Endothelial cell of umbilical vein (primary cell): ENCODE measurements around the gene KRT6C. TPM values are rescaled to one million over a fixed set of nuclear protein-coding genes. Genes with fewer than 3 reads are reported as not detected.

Source experiments
- BruUV-seq: library from RNA; stranded (reverse); fragments of 400-500 nt; replicated peaks from 2 replicates; lab custom pipeline; 2021; lab: Mats Ljungman, UMichigan
- CTCF ChIA-PET: fragments of 300-600, 350-600 bp; sonication (Branson Sonifier 250); formaldehyde crosslinking; loops from one replicate; lab custom pipeline; 2021; ENCODE audit warnings: antibody characterized with exemption, inconsistent platforms; lab: Charles Lee
- POLR2A ChIA-PET: fragments of 300-600, 350-600 bp; sonication (Branson Sonifier 250); formaldehyde crosslinking; loops from one replicate; lab custom pipeline; 2021; ENCODE audit warnings: antibody characterized with exemption, inconsistent platforms; lab: Charles Lee
- DNase-seq: peaks from one replicate; pipeline ENCODE4 v3.0.0-alpha.2; 2011; ENCODE audit warnings: low read depth, low spot score
- FAIRE-seq: peaks from 2 replicates; lab custom pipeline; 2011; peaks lifted over from hg19 to GRCh38; lab: Jason Lieb, UNC
- H2AFZ ChIP-seq: 2 replicates; pipeline ENCODE4 v1.6.0; 2012; ENCODE audit warnings: low read depth, low read length, control low read depth, inconsistent platforms
- H3K27ac ChIP-seq: 2 replicates; pipeline ENCODE4 v1.5.1; 2011; ENCODE audit warnings: low read depth, mild to moderate bottlenecking, control low read depth, low read length, moderate library complexity; ENCODE audit not compliant: insufficient read depth
- H3K27me3 ChIP-seq, 2 experiments: 2 replicates each; pipeline versions ENCODE4 v1.6.0 to v1.6.1; 2011; ENCODE audit warnings: low read length in 2 of 2, mixed read lengths in 1 of 2; ENCODE audit not compliant: control insufficient read depth in 2 of 2, insufficient read depth in 2 of 2
- H3K36me3 ChIP-seq, 2 experiments: 2 replicates in 1 of 2; 3 replicates in 1 of 2; pipeline ENCODE4 v1.5.1; 2011; ENCODE audit warnings: low read length in 2 of 2, mild to moderate bottlenecking in 1 of 2, moderate library complexity in 1 of 2; ENCODE audit not compliant: control insufficient read depth in 2 of 2, insufficient read depth in 2 of 2; ENCODE audit errors: extremely low read depth in 1 of 2
- H3K4me1 ChIP-seq: 3 replicates; pipeline ENCODE4 v1.5.1; 2011; ENCODE audit warnings: mild to moderate bottlenecking, low read length; ENCODE audit not compliant: control insufficient read depth, insufficient read depth; ENCODE audit errors: extremely low read depth
- H3K4me2 ChIP-seq: 2 replicates; pipeline ENCODE4 v1.6.1; 2011; ENCODE audit warnings: low read length, control low read depth, mixed read lengths; ENCODE audit not compliant: insufficient read depth
- H3K4me3 ChIP-seq, 3 experiments: fragments of 200-600 bp in 1 of 3; sonication (generic), shearing (Covaris generic) in 1 of 3; replicated peaks in 1 of 3; 2 replicates each; pipeline ENCODE4 v1.5.1; 2011 to 2016; ENCODE audit warnings: control low read depth in 3 of 3, low read length in 3 of 3, mild to moderate bottlenecking in 2 of 3, inconsistent platforms in 1 of 3, low read depth in 1 of 3, moderate library complexity in 1 of 3; ENCODE audit not compliant: insufficient read depth in 1 of 3
- H3K79me2 ChIP-seq: 2 replicates; pipeline ENCODE4 v1.6.0; 2012; ENCODE audit warnings: low read length, inconsistent platforms; ENCODE audit not compliant: control insufficient read depth, insufficient read depth
- H3K9ac ChIP-seq: replicated peaks from 2 replicates; pipeline ENCODE3; 2011; ENCODE audit warnings: low read length, control low read depth; ENCODE audit not compliant: insufficient read depth; ENCODE audit errors: extremely low read depth
- H3K9me1 ChIP-seq: replicated peaks from 3 replicates; pipeline ENCODE4 v1.6.0; 2011; ENCODE audit warnings: mild to moderate bottlenecking, low read length; ENCODE audit not compliant: control insufficient read depth, insufficient read depth; ENCODE audit errors: extremely low read depth
- H3K9me3 ChIP-seq: replicated peaks from 2 replicates; pipeline ENCODE4 v1.5.1; 2012; ENCODE audit warnings: low read length, inconsistent platforms; ENCODE audit not compliant: control insufficient read depth, insufficient read depth
- H4K20me1 ChIP-seq: replicated peaks from 2 replicates; pipeline ENCODE3; 2011; ENCODE audit warnings: mild to moderate bottlenecking, low read length; ENCODE audit not compliant: control insufficient read depth, insufficient read depth; ENCODE audit errors: extremely low read depth
- CTCF ChIP-seq, 2 donors: IDR thresholded peaks; 1 replicate in 1 of 2; 2 replicates in 1 of 2; pipeline ENCODE4 v1.5.1; 2011; ENCODE audit warnings: low read length in 2 of 2, mild to moderate bottlenecking in 2 of 2, moderate library complexity in 2 of 2, control low read depth in 1 of 2, inconsistent platforms in 1 of 2, low read depth in 1 of 2; ENCODE audit not compliant: insufficient read depth in 1 of 2; ENCODE audit errors: extremely low read depth in 1 of 2
- EZH2 ChIP-seq: IDR thresholded peaks from 2 replicates; pipeline ENCODE4 v1.6.1; 2012; ENCODE audit warnings: borderline replicate concordance, low read depth, mild to moderate bottlenecking, moderate library complexity, low read length, inconsistent platforms; ENCODE audit not compliant: severe bottlenecking
- FOS ChIP-seq: IDR thresholded peaks from 2 replicates; pipeline ENCODE4 v1.6.1; 2011; ENCODE audit warnings: mild to moderate bottlenecking, low read length, moderate library complexity, borderline replicate concordance; ENCODE audit not compliant: insufficient read depth
- GATA2 ChIP-seq: IDR thresholded peaks from 2 replicates; pipeline ENCODE4 v1.7.0; 2011; ENCODE audit warnings: low read depth, mild to moderate bottlenecking, moderate library complexity, mixed read lengths, low read length; ENCODE audit not compliant: insufficient read length, insufficient read depth
- JUN ChIP-seq: IDR thresholded peaks from 2 replicates; pipeline ENCODE4 v1.6.1; 2011; ENCODE audit warnings: borderline replicate concordance, low read depth; ENCODE audit not compliant: insufficient read length, insufficient read depth
- MYC ChIP-seq: IDR thresholded peaks from one replicate; pipeline ENCODE4 v1.6.1; 2011; ENCODE audit warnings: mild to moderate bottlenecking, low read depth, low read length
- POLR2A ChIP-seq: IDR thresholded peaks from 2 replicates; pipeline ENCODE4 v1.6.1; 2012; ENCODE audit warnings: low read depth, mild to moderate bottlenecking, control low read depth, low read length
- POLR2AphosphoS5 ChIP-seq: IDR thresholded peaks from 2 replicates; pipeline ENCODE4 v1.6.1; 2012; ENCODE audit warnings: low read depth, mild to moderate bottlenecking, control low read depth, low read length, moderate library complexity; ENCODE audit not compliant: insufficient read depth
- dilution Hi-C: fragments of 300-500 bp; cut with MboI; formaldehyde crosslinking; loops from one replicate; pipeline ENCODE4 v1.15.0; 2019; ENCODE audit warnings: low sequenced_read_pairs; ENCODE audit not compliant: extremely low pct_ligation_motif_present
- intact Hi-C: fragments of 100-400 bp; cut with micrococcal nuclease; formaldehyde crosslinking; loops from one replicate; pipeline ENCODE4 v1.10.0; 2022
- polyA plus RNA-seq, 4 experiments: library from polyadenylated mRNA; depleted of rRNA in 3 of 4; stranded (reverse) in 3 of 4; unstranded in 1 of 4; fragments of >200 nt; gene quantifications; 2 replicates each; pipeline versions ENCODE4 v1.2.1 to v1.2.3, GENCODE V29; 2011 to 2012; ENCODE audit warnings: missing spikeins in 1 of 4
- total RNA-seq: library from RNA; stranded (reverse); gene quantifications from 2 replicates; pipeline ENCODE4 v1.2.3, GENCODE V29; 2021
- TF ChIP-seq, protein P1 (sequence below): IDR thresholded peaks from 2 replicates; pipeline ENCODE4 v1.6.1; 2011; ENCODE audit not compliant: insufficient read depth, insufficient read length

Gene KRT6C
- total and polyA plus RNA-seq, 2 donors (not counting 3 experiments of a cell fraction or from before 2014, with no cell fraction given), result not detected

- Histone ChIP-seq H4K20me1 (no peaks in the 10 kb centered on the region), H3K36me3 (no peaks in the 10 kb centered on the region), H3K9me3 (no peaks in the 10 kb centered on the region), H3K9ac (no peak overlapping the region), H3K27ac (no peak overlapping the region), H3K9me1 (no peaks in the 10 kb centered on the region), H2AFZ (no peak overlapping the region), H3K27me3 (peaks cover 10 to 14% of the 10 kb centered on the region in 2 experiments), H3K4me3 (no peak overlapping the region), H3K79me2 (no peaks in the 10 kb centered on the region), H3K4me1 (no peaks in the 10 kb centered on the region), H3K4me2 (no peak overlapping the region)
- BruUV-seq, result no TSS peak
- FAIRE-seq, result no peak
- TF ChIP-seq POLR2AphosphoS5 (no peak), JUN (no peak), FOS (no peak), POLR2A (no peak), GATA2 (no peak), MYC (no peak), EZH2 (no peak)
- TF ChIP-seq, protein P1, sequence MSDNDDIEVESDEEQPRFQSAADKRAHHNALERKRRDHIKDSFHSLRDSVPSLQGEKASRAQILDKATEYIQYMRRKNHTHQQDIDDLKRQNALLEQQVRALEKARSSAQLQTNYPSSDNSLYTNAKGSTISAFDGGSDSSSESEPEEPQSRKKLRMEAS, result no peak
- no peak for DNase-seq
- POLR2A ChIA-PET, result no interaction called here
- CTCF ChIA-PET, result no interaction called here
- intact Hi-C loops (no loop called here), dilution Hi-C loops (no loop called here)
These were observed 25.3 kb upstream of the KRT6C start for GRCh38 chr12:52498946-52499345.

DNA sequence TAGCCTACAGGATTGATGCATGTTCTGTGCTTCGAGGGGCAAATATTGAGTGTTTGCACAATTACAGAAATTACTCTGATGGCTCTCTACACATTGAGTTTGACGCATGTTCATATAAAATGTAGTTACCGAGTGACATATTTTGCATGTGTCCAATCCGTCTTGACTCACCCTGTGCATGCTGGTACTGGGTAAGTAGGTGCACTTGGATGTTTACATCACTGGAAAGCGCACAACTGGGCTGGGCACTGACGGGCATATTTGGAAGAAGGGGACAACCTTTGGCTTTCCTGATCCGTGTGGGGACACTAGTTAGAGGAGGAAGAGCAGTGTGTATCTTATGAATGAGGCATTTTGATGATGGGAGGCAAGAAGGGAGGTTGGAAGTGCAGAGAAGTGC is 24.4 kb upstream of the KRT6C start:
- H3K36me3 ChIP-seq, result no peaks in the 10 kb centered on the region
- H3K4me2 ChIP-seq, result no peak overlapping the region
- TF ChIP-seq, protein P1, result no peak
- TF ChIP-seq MYC, result no peak
- TF ChIP-seq GATA2, result no peak
- no peak for TF ChIP-seq EZH2
- no peak for TF ChIP-seq FOS
- no peak for TF ChIP-seq JUN
- TF ChIP-seq POLR2A, result no peak
- TF ChIP-seq POLR2AphosphoS5, result no peak
- TF ChIP-seq CTCF (IDR thresholded peaks at IDR 0.05; ENCODE audit: extremely low read depth in 1 of 2, insufficient read depth in 1 of 2, low read depth in 1 of 2, low read length in 2 of 2), result no peak
- intact Hi-C loops (no loop called here), dilution Hi-C loops (no loop called here)
- H3K79me2 ChIP-seq, result no peaks in the 10 kb centered on the region
- CTCF ChIA-PET, result no interaction called here
- H3K27me3 ChIP-seq, result peaks cover 10 to 12% of the 10 kb centered on the region in 2 experiments
- H3K9ac ChIP-seq, result no peak overlapping the region
- no peaks in the 10 kb centered on the region for H3K4me1 ChIP-seq
- no peak overlapping the region for H2AFZ ChIP-seq
- no peaks in the 10 kb centered on the region for H4K20me1 ChIP-seq
- DNase-seq (no peak), FAIRE-seq (no peak)
- H3K9me3 ChIP-seq, result no peaks in the 10 kb centered on the region
- no peaks in the 10 kb centered on the region for H3K9me1 ChIP-seq
- POLR2A ChIA-PET, result no interaction called here
- no peak overlapping the region for H3K4me3 ChIP-seq
- no peak overlapping the region for H3K27ac ChIP-seq
- BruUV-seq, result no TSS peak
